IMR-90 (cell line): Measurements from ENCODE around the gene C9orf78. TPM values are rescaled to one million over a fixed set of nuclear protein-coding genes. Genes with fewer than 3 reads are reported as not detected.

ENCODE experiments used
- ATAC-seq: fragments of 200-7000 bp; cut with Tn5 transposase; 2 replicates; pipeline ENCODE4 v1.9.1; 2020; ENCODE audit warnings: low read depth, mild to moderate bottlenecking, moderate library complexity
- BruUV-seq: library from RNA; stranded (reverse); fragments of 400-500 nt; replicated peaks from 2 replicates; lab custom pipeline; 2021; lab: Mats Ljungman, UMichigan
- CTCF ChIA-PET: fragments of 300-600 bp; formaldehyde crosslinking; extraction: SDS; loops from one replicate; lab custom pipeline; 2021; ENCODE audit warnings: antibody characterized with exemption; lab: Yijun Ruan, JAX
- POLR2A ChIA-PET: fragments of 300-600 bp; sonication (Branson Sonifier 250); formaldehyde crosslinking; loops from one replicate; lab custom pipeline; 2022; ENCODE audit warnings: antibody characterized with exemption; ENCODE audit not compliant: unreplicated experiment; lab: Charles Lee
- DNase-seq: peaks from one replicate; pipeline ENCODE4 v3.0.0; 2013
- H2AFZ ChIP-seq: replicated peaks from 2 replicates; pipeline ENCODE3; 2013; ENCODE audit warnings: low read length, mild to moderate bottlenecking; ENCODE audit not compliant: poor library complexity
- H2AK5ac ChIP-seq: 2 replicates; pipeline ENCODE4 v1.6.1; 2013; ENCODE audit warnings: low read depth, low read length, inconsistent platforms
- H2AK9ac ChIP-seq: replicated peaks from 2 replicates; pipeline ENCODE3; 2013; ENCODE audit warnings: mild to moderate bottlenecking, low read depth, low read length, moderate library complexity; ENCODE audit not compliant: poor library complexity
- H2BK120ac ChIP-seq: 2 replicates; pipeline ENCODE4 v1.6.1; 2013; ENCODE audit warnings: low read depth, low read length, inconsistent platforms
- H2BK15ac ChIP-seq: 3 replicates; pipeline ENCODE4 v1.6.1; 2013; ENCODE audit warnings: low read depth, low read length, inconsistent platforms
- H2BK20ac ChIP-seq: 2 replicates; pipeline ENCODE4 v1.6.1; 2013; ENCODE audit warnings: low read depth, mild to moderate bottlenecking, inconsistent platforms, low read length, moderate library complexity
- H2BK5ac ChIP-seq: 2 replicates; pipeline ENCODE4 v1.6.1; 2013; ENCODE audit warnings: mild to moderate bottlenecking, low read depth, low read length, inconsistent platforms; ENCODE audit not compliant: poor library complexity, severe bottlenecking
- H3K14ac ChIP-seq: replicated peaks from 2 replicates; pipeline ENCODE4 v1.6.1; 2013; ENCODE audit warnings: low read depth, low read length, inconsistent platforms
- H3K18ac ChIP-seq: 2 replicates; pipeline ENCODE4 v1.6.1; 2013; ENCODE audit warnings: low read depth, low read length, control low read depth
- H3K23ac ChIP-seq: 2 replicates; pipeline ENCODE4 v1.6.1; 2013; ENCODE audit warnings: low read depth, low read length, inconsistent platforms
- H3K27ac ChIP-seq: 2 replicates; pipeline ENCODE4 v1.5.1; 2013; ENCODE audit warnings: mild to moderate bottlenecking, control low read depth, low read length; ENCODE audit not compliant: insufficient read depth
- H3K27me3 ChIP-seq: 2 replicates; pipeline ENCODE4 v1.6.1; 2013; ENCODE audit warnings: low read length; ENCODE audit not compliant: control insufficient read depth, insufficient read depth
- H3K36me3 ChIP-seq: 2 replicates; pipeline ENCODE4 v1.6.1; 2013; ENCODE audit warnings: low read length, mixed read lengths; ENCODE audit not compliant: control insufficient read depth, insufficient read depth
- H3K4ac ChIP-seq: 2 replicates; pipeline ENCODE4 v1.6.1; 2013; ENCODE audit warnings: low read depth, low read length, inconsistent platforms
- H3K4me1 ChIP-seq: 2 replicates; pipeline ENCODE4 v1.6.1; 2013; ENCODE audit warnings: low read length, mixed read lengths; ENCODE audit not compliant: control insufficient read depth, insufficient read depth
- H3K4me2 ChIP-seq: 2 replicates; pipeline ENCODE4 v1.6.1; 2013; ENCODE audit warnings: low read depth, mild to moderate bottlenecking, control low read depth, low read length, moderate library complexity
- H3K4me3 ChIP-seq: 2 replicates; pipeline ENCODE4 v1.5.1; 2013; ENCODE audit warnings: low read depth, mild to moderate bottlenecking, control low read depth, low read length, moderate library complexity; ENCODE audit not compliant: insufficient read depth
- H3K56ac ChIP-seq: 2 replicates; pipeline ENCODE4 v1.6.1; 2013; ENCODE audit warnings: low read length, inconsistent platforms; ENCODE audit not compliant: insufficient read depth; ENCODE audit errors: extremely low read depth
- H3K79me1 ChIP-seq, 2 experiments: 2 replicates each; pipeline ENCODE4 v1.6.1; 2013; ENCODE audit warnings: low read length in 2 of 2, inconsistent platforms in 1 of 2, low read depth in 1 of 2
- H3K9ac ChIP-seq: 2 replicates; pipeline ENCODE4 v1.6.1; 2013; ENCODE audit warnings: low read depth, low read length, control low read depth
- H3K9me1 ChIP-seq: 2 replicates; pipeline ENCODE4 v1.6.1; 2013; ENCODE audit warnings: low read length, inconsistent platforms; ENCODE audit not compliant: insufficient read depth
- H3K9me3 ChIP-seq: 2 replicates; pipeline ENCODE4 v1.6.1; 2013; ENCODE audit warnings: low read length; ENCODE audit not compliant: control insufficient read depth, insufficient read depth
- H4K20me1 ChIP-seq: 2 replicates; pipeline ENCODE4 v1.6.1; 2013; ENCODE audit warnings: low read length, inconsistent platforms; ENCODE audit not compliant: insufficient read depth
- H4K5ac ChIP-seq: 2 replicates; pipeline ENCODE4 v1.6.1; 2013; ENCODE audit warnings: mild to moderate bottlenecking, low read depth, low read length, control low read depth
- H4K8ac ChIP-seq, 2 experiments: 2 replicates each; pipeline ENCODE4 v1.6.1; 2013; ENCODE audit warnings: low read depth in 2 of 2, low read length in 2 of 2, control low read depth in 1 of 2, inconsistent platforms in 1 of 2
- H4K91ac ChIP-seq: 2 replicates; pipeline ENCODE4 v1.6.1; 2013; ENCODE audit warnings: low read depth, low read length, inconsistent platforms; ENCODE audit not compliant: insufficient read depth
- BHLHE40 ChIP-seq: fragments of 150-350 bp; IDR thresholded peaks from 2 replicates; pipeline ENCODE4 v1.6.1; 2016; ENCODE audit warnings: mild to moderate bottlenecking, low read depth, low read length
- CEBPB ChIP-seq: IDR thresholded peaks from 2 replicates; pipeline ENCODE4 v1.6.1; 2012; ENCODE audit warnings: low read depth, low read length, improper control_type of control experiment
- CHD1 ChIP-seq: IDR thresholded peaks from 2 replicates; pipeline ENCODE4 v1.6.1; 2012; ENCODE audit warnings: low read depth, low read length, improper control_type of control experiment
- CTCF ChIP-seq: conservative IDR thresholded peaks from 2 replicates; pipeline ENCODE4 v1.5.1; 2012; ENCODE audit warnings: mild to moderate bottlenecking, low read depth, low read length, improper control_type of control experiment
- ELK1 ChIP-seq: fragments of 150-350 bp; IDR thresholded peaks from 2 replicates; pipeline ENCODE4 v1.6.1; 2016; ENCODE audit warnings: low read depth, mild to moderate bottlenecking, low read length, moderate library complexity, borderline replicate concordance
- FOS ChIP-seq: fragments of 150-350 bp; IDR thresholded peaks from 2 replicates; pipeline ENCODE4 v1.6.1; 2016; ENCODE audit warnings: low read depth, low read length
- MAFK ChIP-seq: IDR thresholded peaks from 2 replicates; pipeline ENCODE4 v1.6.1; 2012; ENCODE audit warnings: low read depth, low read length, improper control_type of control experiment
- MAZ ChIP-seq: IDR thresholded peaks from 2 replicates; pipeline ENCODE4 v1.6.1; 2012; ENCODE audit warnings: low read depth, mild to moderate bottlenecking, low read length, improper control_type of control experiment, moderate library complexity, borderline replicate concordance
- MXI1 ChIP-seq: IDR thresholded peaks from 2 replicates; pipeline ENCODE4 v1.6.1; 2012; ENCODE audit warnings: low read depth, mild to moderate bottlenecking, low read length, moderate library complexity, borderline replicate concordance
- NFE2L2 ChIP-seq: fragments of 150-350 bp; IDR thresholded peaks from 2 replicates; pipeline ENCODE4 v1.6.1; 2016; ENCODE audit warnings: low read depth, mild to moderate bottlenecking, low read length
- POLR2A ChIP-seq: IDR thresholded peaks from 2 replicates; pipeline ENCODE4 v1.6.1; 2012; ENCODE audit warnings: mild to moderate bottlenecking, low read depth, low read length
- RAD21 ChIP-seq: IDR thresholded peaks from 2 replicates; pipeline ENCODE4 v1.6.1; 2012; ENCODE audit warnings: low read length, improper control_type of control experiment
- RCOR1 ChIP-seq: IDR thresholded peaks from 2 replicates; pipeline ENCODE4 v1.6.1; 2012; ENCODE audit warnings: mild to moderate bottlenecking, low read length, improper control_type of control experiment; ENCODE audit not compliant: insufficient replicate concordance
- RFX5 ChIP-seq: IDR thresholded peaks from 2 replicates; pipeline ENCODE4 v1.8.0; 2012; ENCODE audit warnings: low read depth, mild to moderate bottlenecking, low read length, moderate library complexity
- SMC3 ChIP-seq: fragments of 150-350 bp; IDR thresholded peaks from 2 replicates; pipeline ENCODE4 v1.6.1; 2016; ENCODE audit warnings: low read depth, mild to moderate bottlenecking, antibody characterized with exemption, low read length, moderate library complexity
- WGBS, 2 experiments: methylation state at CpG; one replicate each; pipeline versions ENCODE4 v1.1.5 to v1.1.7; 2013; ENCODE audit warnings: missing lambda C conversion rate in 2 of 2; ENCODE audit not compliant: insufficient read length in 1 of 2; ENCODE audit errors: extremely low coverage in 2 of 2; 5-methylcytosine and 5-hydroxymethylcytosine counted together
- dilution Hi-C: fragments of 300-500 bp; cut with HindIII; formaldehyde crosslinking; loops from one replicate; pipeline ENCODE4 v1.14.3; 2018; ENCODE audit warnings: low sequenced_read_pairs; ENCODE audit not compliant: unreplicated experiment
- in situ Hi-C: fragments of 300-500 bp; cut with MboI; formaldehyde crosslinking; loops from 3 replicates; pipeline ENCODE4 v1.14.3; 2019; ENCODE audit warnings: low sequenced_read_pairs, inconsistent platforms, mixed read lengths
- intact Hi-C: fragments of 100-400 bp; cut with micrococcal nuclease; formaldehyde crosslinking; loops from 2 replicates; pipeline ENCODE4 v1.10.0; 2022
- polyA plus RNA-seq, 3 experiments: library from polyadenylated mRNA; depleted of rRNA; stranded (reverse); fragments of >200 nt; gene quantifications; 2 replicates each; pipeline ENCODE4 v1.2.3, GENCODE V29; 2012; ENCODE audit warnings: low replicate concordance in 1 of 3
- total RNA-seq: library from RNA; depleted of rRNA; stranded (reverse); fragments of >200 nt; gene quantifications from 2 replicates; pipeline ENCODE4 v1.2.3, GENCODE V29; 2012
- TF ChIP-seq, protein P1 (sequence below): fragments of 150-350 bp; IDR thresholded peaks from 2 replicates; pipeline ENCODE4 v1.6.1; 2017; ENCODE audit warnings: mild to moderate bottlenecking, antibody characterized with exemption, low read length, low read depth

Gene C9orf78
- total and polyA plus RNA-seq, 2 of the 4 experiments (the other 2 are of a cell fraction), result 29.8 to 46.0 TPM

- H2AK9ac ChIP-seq, result no peak overlapping the region
- no peak overlapping the region for H4K91ac ChIP-seq
- DNase-seq, result no peak
- intact Hi-C loops, result no loop called here
- no peaks in the 10 kb centered on the region for H3K79me1 ChIP-seq
- H3K14ac ChIP-seq, result no peak overlapping the region
- H2AFZ ChIP-seq, result no peak overlapping the region
- H4K8ac ChIP-seq, result no peak overlapping the region
- H3K18ac ChIP-seq, result no peak overlapping the region
- in situ Hi-C loops, result loop anchor here (25.0 kb wide), 1 partner anchor 184 kb away; the partner anchor contains the start of gene GPR107
- no peak overlapping the region for H3K56ac ChIP-seq
- H3K27me3 ChIP-seq, result no peaks in the 10 kb centered on the region
- no peaks in the 10 kb centered on the region for H4K20me1 ChIP-seq
- H2BK5ac ChIP-seq, result no peak overlapping the region
- H3K9ac ChIP-seq, result no peak overlapping the region
- no peak for ATAC-seq
- no peak overlapping the region for H2BK20ac ChIP-seq
- no TSS peak for BruUV-seq
- no peak overlapping the region for H2AK5ac ChIP-seq
- no peak overlapping the region for H3K27ac ChIP-seq
- CTCF ChIA-PET, result no interaction called here
- no peak overlapping the region for H3K4ac ChIP-seq
- H2BK15ac ChIP-seq, result no peak overlapping the region
- dilution Hi-C loops, result no loop called here
- no peak overlapping the region for H3K4me3 ChIP-seq
- peaks cover 3% of the 10 kb centered on the region; the same call in 1 of the 2 replicates for H3K9me1 ChIP-seq
- no peak overlapping the region for H3K23ac ChIP-seq
- POLR2A ChIA-PET, result no interaction called here
- H3K4me2 ChIP-seq, result no peak overlapping the region
- no peak overlapping the region for H4K5ac ChIP-seq
- no peaks in the 10 kb centered on the region for H3K9me3 ChIP-seq
- no peak overlapping the region for H2BK120ac ChIP-seq
- WGBS, 2 experiments, result 97% methylated on average over 6 of the region's 11 CpGs; no CpG with 5 or more reads in 1 of the 2 experiments
- no peak for TF ChIP-seq RCOR1
- TF ChIP-seq CEBPB, result no peak
- TF ChIP-seq ELK1, result no peak
- no peak for TF ChIP-seq BHLHE40
- TF ChIP-seq SMC3, result no peak
- no peak for TF ChIP-seq RAD21
- no peak for TF ChIP-seq RFX5
- TF ChIP-seq MAZ, result no peak
- TF ChIP-seq, protein P1, sequence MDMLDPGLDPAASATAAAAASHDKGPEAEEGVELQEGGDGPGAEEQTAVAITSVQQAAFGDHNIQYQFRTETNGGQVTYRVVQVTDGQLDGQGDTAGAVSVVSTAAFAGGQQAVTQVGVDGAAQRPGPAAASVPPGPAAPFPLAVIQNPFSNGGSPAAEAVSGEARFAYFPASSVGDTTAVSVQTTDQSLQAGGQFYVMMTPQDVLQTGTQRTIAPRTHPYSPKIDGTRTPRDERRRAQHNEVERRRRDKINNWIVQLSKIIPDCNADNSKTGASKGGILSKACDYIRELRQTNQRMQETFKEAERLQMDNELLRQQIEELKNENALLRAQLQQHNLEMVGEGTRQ, result no peak
- TF ChIP-seq FOS, result no peak
- no peak for TF ChIP-seq CTCF
- no peak for TF ChIP-seq MXI1
- no peak for TF ChIP-seq NFE2L2
- no peak for TF ChIP-seq CHD1
- TF ChIP-seq MAFK, result no peak
- no peak for TF ChIP-seq POLR2A
- H3K4me1 ChIP-seq, result no peaks in the 10 kb centered on the region
- H3K36me3 ChIP-seq, result peaks cover 56% of the 10 kb centered on the region
Measured at GRCh38 chr9:129878291-129878690, 43.2 kb upstream of the C9orf78 start.
